HG02588 (cell line): ENCODE measurements around the gene UBE2L3.
"Not testable (repeated sequence)": the region's sequence is repeated elsewhere in the genome, so short reads cannot be mapped to it uniquely, and the experiment has no call there.

Experiments used
- ATAC-seq: cut with Tn5 transposase; IDR thresholded peaks from one replicate; pipeline ENCODE4 v1.9.1; 2021; ENCODE audit warnings: mild to moderate bottlenecking, moderate library complexity; ENCODE audit not compliant: unreplicated experiment

UBE2L3 gene

GRCh38 chr22:21624880-21625791 is 57.6 kb downstream of the UBE2L3 start:
- no peak for ATAC-seq

- no peak for ATAC-seq
Measured at GRCh38 chr22:21626073-21626734, 58.7 kb downstream of the UBE2L3 start.

GRCh38 chr22:21626735-21627469 is 59.4 kb downstream of the UBE2L3 start:
- no peak for ATAC-seq

GRCh38 chr22:21628386-21629254 is 61.1 kb downstream of the UBE2L3 start:
- ATAC-seq: peak; percentile 11

- peak; percentile 70 for ATAC-seq
Measured at GRCh38 chr22:21629255-21630149, 62.0 kb downstream of the UBE2L3 start, which contains the start of gene YDJC. Gene YDJC (minus strand): TSS chr22:21630022. CDS start chr22:21630014, 8 bp downstream.

- no peak for ATAC-seq
Measured at GRCh38 chr22:21631025-21631424, 63.5 kb downstream of the UBE2L3 start.

GRCh38 chr22:21632237-21632895 is 64.9 kb downstream of the UBE2L3 start, which contains the start of gene CCDC116:
Gene CCDC116 (plus strand): TSS chr22:21632760. CDS start chr22:21633182, 422 bp downstream.
- ATAC-seq: no peak

GRCh38 chr22:21632931-21633330 is 65.4 kb downstream of the UBE2L3 start:
- ATAC-seq: no peak

GRCh38 chr22:21633481-21633880 is 66.0 kb downstream of the UBE2L3 start:
- no peak for ATAC-seq

GRCh38 chr22:21634081-21634480 is 66.6 kb downstream of the UBE2L3 start:
- ATAC-seq: no peak

- ATAC-seq: no peak
Measured at GRCh38 chr22:21634844-21635243, 67.3 kb downstream of the UBE2L3 start.

GRCh38 chr22:21635771-21636510 is 68.4 kb downstream of the UBE2L3 start:
- no peak for ATAC-seq

GRCh38 chr22:21636629-21637218 is 69.2 kb downstream of the UBE2L3 start:
- ATAC-seq: no peak

GRCh38 chr22:21637450-21637849 is 69.9 kb downstream of the UBE2L3 start:
- ATAC-seq: not testable (repeated sequence)

GRCh38 chr22:21639359-21639758 is 71.8 kb downstream of the UBE2L3 start:
- ATAC-seq: no peak

- no peak for ATAC-seq
Measured at GRCh38 chr22:21640810-21641209, 73.3 kb downstream of the UBE2L3 start.

- ATAC-seq: no peak
Measured at GRCh38 chr22:21641417-21641788, 73.9 kb downstream of the UBE2L3 start.
